HG03060 (cell line): ENCODE results near the gene DISP2.
A peak's percentile ranks its signal among the peaks of the same experiment; 100 is the strongest.

ENCODE experiments used
- ATAC-seq: cut with Tn5 transposase; IDR thresholded peaks from one replicate; pipeline ENCODE4 v1.9.1; 2021; ENCODE audit warnings: low read depth, moderate number of reproducible peaks; ENCODE audit not compliant: unreplicated experiment

The DISP2 gene

GRCh38 chr15:40382580-40383456 lies 24.8 kb downstream of the DISP2 start, which contains the start of gene KNSTRN:
Gene KNSTRN, plus strand, starts transcription at chr15:40382721. Its CDS starts 115 bp downstream, at chr15:40382836.
- ATAC-seq: peak; percentile 84

- no peak for ATAC-seq
Measured at GRCh38 chr15:40386480-40386879, 28.5 kb downstream of the DISP2 start.

GRCh38 chr15:40388941-40389823 lies 31.2 kb downstream of the DISP2 start:
- no peak for ATAC-seq

- ATAC-seq: no peak
Measured at GRCh38 chr15:40389824-40390595, 32.0 kb downstream of the DISP2 start.

- no peak for ATAC-seq
Measured at GRCh38 chr15:40392986-40393948, 35.2 kb downstream of the DISP2 start.

GRCh38 chr15:40397688-40398412 lies 39.8 kb downstream of the DISP2 start:
- ATAC-seq: no peak

GRCh38 chr15:40398413-40398873 lies 40.4 kb downstream of the DISP2 start:
- ATAC-seq: peak; percentile 55

GRCh38 chr15:40399370-40399769 lies 41.4 kb downstream of the DISP2 start:
- no peak for ATAC-seq

- peak; percentile 67 for ATAC-seq
Measured at GRCh38 chr15:40405501-40406381, 47.7 kb downstream of the DISP2 start, which contains the start of gene IVD. Gene IVD, plus strand, starts transcription at chr15:40405795. Its CDS starts 33 bp downstream, at chr15:40405828.

- peak; percentile 42 for ATAC-seq
Measured at GRCh38 chr15:40407330-40407990, 49.4 kb downstream of the DISP2 start.

- ATAC-seq: no peak
Measured at GRCh38 chr15:40409366-40409765, 51.3 kb downstream of the DISP2 start.

- ATAC-seq: no peak
Measured at GRCh38 chr15:40410476-40410875, 52.5 kb downstream of the DISP2 start.

- no peak for ATAC-seq
Measured at GRCh38 chr15:40412095-40412759, 54.2 kb downstream of the DISP2 start.

- no peak for ATAC-seq
Measured at GRCh38 chr15:40413036-40413435, 55.0 kb downstream of the DISP2 start.

GRCh38 chr15:40414816-40415215 lies 56.8 kb downstream of the DISP2 start:
- ATAC-seq: no peak

- no peak for ATAC-seq
Measured at GRCh38 chr15:40415226-40415625, 57.2 kb downstream of the DISP2 start.
